Testis (tissue), 3 donors: ENCODE data around the gene ABHD4. TPM values are rescaled to one million over a fixed set of nuclear protein-coding genes. Genes with fewer than 3 reads are reported as not detected.

Experiments used
- DNase-seq: peaks from one replicate; pipeline ENCODE4 v3.0.0-alpha.2; 2019
- H3K27ac ChIP-seq, 2 donors: fragments of 200-600 bp; sonication (generic); one replicate each; pipeline ENCODE4 v1.5.1; 2019
- H3K27me3 ChIP-seq: fragments of 200-600 bp; sonication (generic); one replicate; pipeline ENCODE4 v1.5.1; 2019
- H3K36me3 ChIP-seq: fragments of 200-600 bp; sonication (generic); one replicate; pipeline ENCODE4 v1.5.1; 2017; ENCODE audit warnings: low read depth; ENCODE audit errors: missing control alignments
- H3K4me1 ChIP-seq: fragments of 200-600 bp; sonication (generic); one replicate; pipeline ENCODE4 v1.5.1; 2019
- H3K4me3 ChIP-seq, 2 donors: fragments of 200-600 bp; sonication (generic); one replicate each; pipeline ENCODE4 v1.5.1; 2017 to 2019
- H3K9me3 ChIP-seq: fragments of 200-600 bp; sonication (generic); one replicate; pipeline ENCODE4 v1.5.1; 2017
- CTCF ChIP-seq, 3 experiments: fragments of 450-650 bp in 2 of 3; fragments of 200-600 bp in 1 of 3; sonication (generic) in 1 of 3; IDR thresholded peaks; one replicate each; pipeline ENCODE4 v1.5.1; 2016 to 2019; ENCODE audit warnings: antibody characterized with exemption in 3 of 3, mild to moderate bottlenecking in 2 of 3, moderate library complexity in 1 of 3
- POLR2A ChIP-seq: fragments of 450-650 bp; IDR thresholded peaks from one replicate; pipeline ENCODE4 v1.6.1; 2017; ENCODE audit warnings: antibody characterized with exemption, mild to moderate bottlenecking, moderate library complexity
- WGBS, 2 donors: methylation state at CpG; one replicate each; pipeline ENCODE4 v1.1.5; 2018; 5-methylcytosine and 5-hydroxymethylcytosine counted together
- intact Hi-C: fragments of 100-400 bp; cut with DNase I; formaldehyde crosslinking; loops from one replicate; pipeline ENCODE4 v1.15.1; 2023; ENCODE audit warnings: low total_unique reads
- polyA plus RNA-seq: library from polyadenylated mRNA; stranded (reverse); fragments of 350-450 nt; fragmentation: Illumina TruSeq; extraction: RNeasy Lipid Tissue Mini Kit (QIAGEN cat#74804); gene quantifications from one replicate; pipeline ENCODE4 v1.2.3, GENCODE V29; 2014; ENCODE audit warnings: low read depth, low replicate concordance; ENCODE audit not compliant: insufficient read depth
- total RNA-seq, 2 donors: library from RNA; depleted of rRNA; stranded (reverse); fragments of >200 nt; gene quantifications; one replicate each; pipeline ENCODE4 v1.2.3, GENCODE V29; 2016

The ABHD4 gene
- total and polyA plus RNA-seq, 3 donors from 2014 or later = 111 to 158 (median 122) TPM

- Histone ChIP-seq H3K4me1 (no peaks in the 10 kb centered on the region), H3K27ac (no peak overlapping the region), H3K4me3 (no peak overlapping the region), H3K9me3 (no peaks in the 10 kb centered on the region), H3K27me3 (no peaks in the 10 kb centered on the region), H3K36me3 (no peaks in the 10 kb centered on the region)
- intact Hi-C loops = no loop called here
- 83 to 94% methylated on average over 1 of the region's 1 CpG for WGBS, 2 donors
- DNase-seq = no peak
- TF ChIP-seq POLR2A (no peak), CTCF (IDR thresholded peaks at IDR 0.05) (no peak)
Measured at GRCh38 chr14:22657861-22658260, 59.8 kb downstream of the ABHD4 start.

- H3K27ac ChIP-seq = no peak overlapping the region
- no peak overlapping the region for H3K4me3 ChIP-seq
- TF ChIP-seq POLR2A (no peak), CTCF (IDR thresholded peaks at IDR 0.05) (no peak)
- no peaks in the 10 kb centered on the region for H3K4me1 ChIP-seq
- DNase-seq = no peak
- WGBS, 2 donors = 75 to 79% methylated on average over 1 of the region's 1 CpG
- H3K9me3 ChIP-seq = no peaks in the 10 kb centered on the region
- intact Hi-C loops = no loop called here
- H3K36me3 ChIP-seq = no peaks in the 10 kb centered on the region
- H3K27me3 ChIP-seq = no peaks in the 10 kb centered on the region
Measured at GRCh38 chr14:22658946-22659345, 60.8 kb downstream of the ABHD4 start.

- Histone ChIP-seq H3K4me1 (no peaks in the 10 kb centered on the region), H3K9me3 (no peaks in the 10 kb centered on the region), H3K36me3 (no peaks in the 10 kb centered on the region), H3K27ac (no peak overlapping the region), H3K27me3 (no peaks in the 10 kb centered on the region), H3K4me3 (no peak overlapping the region)
- DNase-seq = no peak
- TF ChIP-seq CTCF (IDR thresholded peaks at IDR 0.05) (no peak), POLR2A (no peak)
- intact Hi-C loops = no loop called here
- 95 to 98% methylated on average over 4 of the region's 4 CpGs for WGBS, 2 donors
Measured at GRCh38 chr14:22660654-22661053, 62.6 kb downstream of the ABHD4 start.

Other genes starting within 250 kb of the ABHD4 start
- gene DAD1, start 9.1 kb upstream of the ABHD4 start, total RNA-seq = 100 to 1,000 TPM; 209 to 235 TPM
- 350 TPM for gene DAD1, start 9.1 kb upstream of the ABHD4 start, polyA plus RNA-seq
- gene OR6J1, start 46.1 kb downstream of the ABHD4 start, total RNA-seq = under 1 TPM in 1 of 2 donors, not detected in 1; 0.19 TPM
- not detected for gene OR6J1, start 46.1 kb downstream of the ABHD4 start, polyA plus RNA-seq
- 10 to 100 TPM; 61.7 to 79.8 TPM for gene OXA1L, start 168.4 kb downstream of the ABHD4 start, total RNA-seq
- gene OXA1L, start 168.4 kb downstream of the ABHD4 start, polyA plus RNA-seq = 76.8 TPM
- gene SLC7A7, start 217.1 kb downstream of the ABHD4 start, total RNA-seq = 10 to 100 TPM; 22.2 to 34.7 TPM
- gene SLC7A7, start 217.1 kb downstream of the ABHD4 start, polyA plus RNA-seq = 77.1 TPM
- 10 to 100 TPM; 31.1 to 47.0 TPM for gene MRPL52, start 231.6 kb downstream of the ABHD4 start, total RNA-seq
- 77.0 TPM for gene MRPL52, start 231.6 kb downstream of the ABHD4 start, polyA plus RNA-seq
- 10 to 100 TPM; 14.2 to 35.8 TPM for gene MMP14, start 238.3 kb downstream of the ABHD4 start, total RNA-seq
- 54.6 TPM for gene MMP14, start 238.3 kb downstream of the ABHD4 start, polyA plus RNA-seq